ENCODE data around the gene MYH15.

GRCh38 chr3:108507902-108508301, 2.5 kb downstream of the MYH15 start:
- no peak for TF ChIP-seq CTCF (conservative IDR thresholded peaks at IDR 0.05; ENCODE audit: low read length)
- no peak for TF ChIP-seq EZH2phosphoT487 (IDR thresholded peaks at IDR 0.05; ENCODE audit: borderline replicate concordance, low read depth, low read length)

Data from OCI-LY7 (cell line).